DLD1 (cell line): ENCODE results near the gene RFXANK.
"Not testable (repeated sequence)": the region's sequence is repeated elsewhere in the genome, so short reads cannot be mapped to it uniquely, and the experiment has no call there.

Experiments
- in situ Hi-C: cut with HindIII; loops from 2 replicates; pipeline ENCODE4 v1.10.0; 2017; ENCODE audit warnings: low sequenced_read_pairs

The RFXANK gene

GRCh38 chr19:19205416-19206410 lies 13.7 kb downstream of the RFXANK start:
- in situ Hi-C loops = no loop called here

- in situ Hi-C loops = no loop called here
These were observed 14.9 kb downstream of the RFXANK start for GRCh38 chr19:19206938-19207337.

GRCh38 chr19:19207637-19208572 lies 15.8 kb downstream of the RFXANK start:
- in situ Hi-C loops = no loop called here

- in situ Hi-C loops = no loop called here
These were observed 17.3 kb downstream of the RFXANK start for GRCh38 chr19:19209372-19209771.

GRCh38 chr19:19211499-19212420 lies 19.7 kb downstream of the RFXANK start, which contains the start of gene NCAN:
Gene NCAN, plus strand, starts transcription at chr19:19211958. Its CDS starts 4,996 bp downstream, at chr19:19216954.
- in situ Hi-C loops = no loop called here

GRCh38 chr19:19212916-19213315 lies 20.9 kb downstream of the RFXANK start:
- in situ Hi-C loops = no loop called here

- in situ Hi-C loops = no loop called here
These were observed 21.5 kb downstream of the RFXANK start for GRCh38 chr19:19213426-19214158.

- in situ Hi-C loops = no loop called here
These were observed 22.1 kb downstream of the RFXANK start for GRCh38 chr19:19214159-19214490.

- in situ Hi-C loops = no loop called here
These were observed 22.8 kb downstream of the RFXANK start for GRCh38 chr19:19214892-19215291.

GRCh38 chr19:19215792-19216191 lies 23.7 kb downstream of the RFXANK start:
- in situ Hi-C loops = no loop called here

GRCh38 chr19:19217099-19217498 lies 25.0 kb downstream of the RFXANK start:
- in situ Hi-C loops = no loop called here

GRCh38 chr19:19218911-19219310 lies 26.9 kb downstream of the RFXANK start:
- in situ Hi-C loops = no loop called here

GRCh38 chr19:19221000-19221399 lies 28.9 kb downstream of the RFXANK start:
- in situ Hi-C loops = not testable (repeated sequence)

- in situ Hi-C loops = no loop called here
These were observed 31.0 kb downstream of the RFXANK start for GRCh38 chr19:19223060-19223459.

GRCh38 chr19:19223636-19224035 lies 31.6 kb downstream of the RFXANK start:
- in situ Hi-C loops = no loop called here

GRCh38 chr19:19224150-19224851 lies 32.2 kb downstream of the RFXANK start:
- in situ Hi-C loops = no loop called here

GRCh38 chr19:19224852-19225494 lies 32.9 kb downstream of the RFXANK start:
- in situ Hi-C loops = no loop called here

GRCh38 chr19:19226204-19226603 lies 34.1 kb downstream of the RFXANK start:
- in situ Hi-C loops = no loop called here

- in situ Hi-C loops = no loop called here
These were observed 34.6 kb downstream of the RFXANK start for GRCh38 chr19:19226663-19227062.
